Osteoblast (primary cell): ENCODE measurements around the gene MMP24. TPM values are rescaled to one million over a fixed set of nuclear protein-coding genes. Genes with fewer than 3 reads are reported as not detected.

ENCODE experiments used
- DNase-seq: peaks from one replicate; pipeline ENCODE4 v3.0.0; 2011; ENCODE audit warnings: low spot score, mixed read lengths; ENCODE audit not compliant: insufficient read length; ENCODE audit errors: missing footprints
- H2AFZ ChIP-seq: 2 replicates; pipeline ENCODE4 v1.6.0; 2011; ENCODE audit warnings: mild to moderate bottlenecking, low read length
- H3K27ac ChIP-seq: 2 replicates; pipeline ENCODE4 v1.5.1; 2011; ENCODE audit warnings: mild to moderate bottlenecking, low read depth, low read length, moderate library complexity
- H3K27me3 ChIP-seq: 2 replicates; pipeline ENCODE4 v1.6.0; 2012; ENCODE audit warnings: mild to moderate bottlenecking, control low read depth, inconsistent platforms, low read length, moderate library complexity; ENCODE audit not compliant: insufficient read depth
- H3K36me3 ChIP-seq: 2 replicates; pipeline ENCODE4 v1.5.1; 2011; ENCODE audit warnings: mild to moderate bottlenecking, low read length, control low read depth, moderate library complexity; ENCODE audit not compliant: insufficient read depth
- H3K4me1 ChIP-seq: 2 replicates; pipeline ENCODE4 v1.5.1; 2011; ENCODE audit warnings: mild to moderate bottlenecking, low read length, control low read depth, moderate library complexity; ENCODE audit not compliant: insufficient read depth
- H3K4me2 ChIP-seq: 2 replicates; pipeline ENCODE4 v1.6.0; 2011; ENCODE audit warnings: mild to moderate bottlenecking, low read length; ENCODE audit not compliant: insufficient read depth
- H3K4me3 ChIP-seq: fragments of 200-600 bp; sonication (generic); 3 replicates; pipeline ENCODE4 v1.5.1; 2012; ENCODE audit warnings: mild to moderate bottlenecking, low read length, inconsistent platforms; ENCODE audit not compliant: insufficient read depth
- H3K79me2 ChIP-seq: 2 replicates; pipeline ENCODE4 v1.6.0; 2012; ENCODE audit warnings: mild to moderate bottlenecking, low read length, control low read depth, inconsistent platforms; ENCODE audit not compliant: insufficient read depth
- H3K9me3 ChIP-seq: 2 replicates; pipeline ENCODE4 v1.5.1; 2011; ENCODE audit warnings: low read depth, low read length, control low read depth
- H4K20me1 ChIP-seq: 2 replicates; pipeline ENCODE4 v1.6.0; 2012; ENCODE audit warnings: mild to moderate bottlenecking, low read length, control low read depth; ENCODE audit not compliant: insufficient read depth
- CTCF ChIP-seq: IDR thresholded peaks from 2 replicates; pipeline ENCODE4 v1.5.1; 2011; ENCODE audit warnings: mild to moderate bottlenecking, low read depth, low read length, moderate library complexity; ENCODE audit errors: extremely low read depth
- total RNA-seq: library from RNA; depleted of rRNA; stranded (reverse); fragments of >200 nt; gene quantifications from 2 replicates; pipeline ENCODE4 v1.2.3, GENCODE V29; 2012

Gene MMP24
- total RNA-seq, 1 donor, result 1.1 TPM

- Histone ChIP-seq H2AFZ (no peak overlapping the region), H3K27me3 (no peaks in the 10 kb centered on the region), H3K27ac (peak overlapping the region; percentile 12), H3K4me3 (no peak overlapping the region), H3K4me2 (no peak overlapping the region), H3K4me1 (peaks cover 24% of the 10 kb centered on the region), H3K9me3 (no peaks in the 10 kb centered on the region), H4K20me1 (peaks cover 16% of the 10 kb centered on the region), H3K79me2 (peaks cover 78% of the 10 kb centered on the region), H3K36me3 (peaks cover 62% of the 10 kb centered on the region)
- no peak for TF ChIP-seq CTCF
- DNase-seq, result peak; percentile 75
Measured at GRCh38 chr20:35279533-35280174, 53.2 kb downstream of the MMP24 start.

DNA sequence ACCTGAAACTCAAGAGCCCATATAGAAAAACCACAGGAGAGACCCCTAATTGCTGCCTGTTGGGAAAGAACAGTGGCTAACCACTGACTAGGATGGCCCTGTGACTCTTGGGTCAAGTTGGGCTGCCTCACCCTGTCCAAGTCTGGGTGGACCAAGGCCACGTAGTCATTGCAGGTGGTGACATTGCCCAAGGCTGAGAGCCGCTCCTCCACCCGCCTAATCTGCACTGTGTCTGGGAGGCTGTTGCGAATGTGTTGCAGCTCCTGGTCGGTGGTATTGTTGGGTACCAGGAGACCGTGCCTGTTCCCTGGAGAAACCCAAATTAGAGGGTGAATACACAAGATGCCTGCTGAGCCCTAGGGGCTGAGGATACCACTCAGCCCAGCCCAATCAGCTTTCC lies 54.0 kb downstream of the MMP24 start:
- H2AFZ ChIP-seq, result no peak overlapping the region
- DNase-seq, result no peak
- H3K36me3 ChIP-seq, result peaks cover 55% of the 10 kb centered on the region
- TF ChIP-seq CTCF, result no peak
- peaks cover 13% of the 10 kb centered on the region for H4K20me1 ChIP-seq
- no peaks in the 10 kb centered on the region for H3K27me3 ChIP-seq
- H3K4me1 ChIP-seq, result peaks cover 32% of the 10 kb centered on the region
- H3K79me2 ChIP-seq, result peaks cover 77% of the 10 kb centered on the region
- no peak overlapping the region for H3K27ac ChIP-seq
- no peak overlapping the region for H3K4me2 ChIP-seq
- no peak overlapping the region for H3K4me3 ChIP-seq
- no peaks in the 10 kb centered on the region for H3K9me3 ChIP-seq

DNA sequence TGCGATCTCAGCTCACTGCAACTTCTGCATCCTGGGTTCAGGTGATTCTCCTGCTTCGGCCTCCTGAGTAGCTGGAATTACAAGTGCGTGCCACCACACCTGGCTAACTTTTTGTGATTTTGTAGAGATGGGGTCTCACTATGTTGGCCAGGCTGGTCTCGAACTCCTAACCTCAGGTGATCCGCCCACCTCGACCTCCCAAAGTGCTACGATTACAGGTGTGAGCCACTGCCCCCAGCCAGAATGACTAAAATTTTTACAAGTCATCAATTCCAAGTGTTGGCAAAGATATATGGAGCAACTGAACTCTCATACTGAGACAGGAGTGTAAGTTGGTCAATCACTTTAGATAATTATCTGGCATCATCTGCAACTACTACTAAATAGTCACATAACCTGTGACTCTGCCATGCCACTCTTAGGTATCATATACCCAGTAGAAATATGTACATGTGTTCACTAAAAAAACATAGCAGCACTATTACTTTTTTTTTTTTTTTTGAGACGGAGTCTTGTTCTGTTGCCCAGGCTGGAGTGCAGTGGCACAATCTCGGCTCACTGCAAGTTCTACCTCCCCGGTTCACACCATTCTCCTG lies 55.1 kb downstream of the MMP24 start:
- Histone ChIP-seq H3K4me3 (no peak overlapping the region), H3K79me2 (peaks cover 66% of the 10 kb centered on the region), H3K27me3 (no peaks in the 10 kb centered on the region)

More for the DNA sequence above, 55.1 kb downstream of the MMP24 start:
- Histone ChIP-seq H2AFZ (no peak overlapping the region), H4K20me1 (peaks cover 13% of the 10 kb centered on the region), H3K4me1 (peaks cover 24% of the 10 kb centered on the region), H3K27ac (no peak overlapping the region), H3K36me3 (peaks cover 44% of the 10 kb centered on the region), H3K4me2 (no peak overlapping the region), H3K9me3 (no peaks in the 10 kb centered on the region)
- TF ChIP-seq CTCF, result no peak
- peak; percentile 72 for DNase-seq
